K562 (cell line): ENCODE data around the gene PPM1F. TPM values are rescaled to one million over a fixed set of nuclear protein-coding genes. Genes with fewer than 3 reads are reported as not detected.
A peak's percentile ranks its signal among the peaks of the same experiment; 100 is the strongest.

Experiments
- TEAD1 ChIP-seq, 2 experiments: fragments of 450-650 bp in 1 of 2; sonication (generic) in 1 of 2; formaldehyde crosslinking; IDR thresholded peaks; 2 replicates each; pipeline versions ENCODE4 v1.4.0 to v1.8.0; 2020 to 2022; ENCODE audit warnings: mild to moderate bottlenecking in 2 of 2, missing genetic modification reagents in 1 of 2
- polyA plus RNA-seq, 8 experiments: library from polyadenylated mRNA; depleted of rRNA in 4 of 8; stranded (reverse) in 5 of 8; unstranded in 3 of 8; fragments of >200 nt; fragmentation: Nextera tagmentation in 2 of 8; fragmentation: Illumina TruSeq in 1 of 8; extraction: Ambion mirVana in 2 of 8; extraction: Trizol in 1 of 8; gene quantifications; 2 replicates each; pipeline versions ENCODE4 v1.2.1 to v1.2.3, GENCODE V29; 2011 to 2014; ENCODE audit warnings: inconsistent platforms in 1 of 8, missing spikeins in 1 of 8
- total RNA-seq, 7 experiments: library from RNA; depleted of rRNA in 6 of 7; stranded (reverse); fragments of >200 nt in 6 of 7; fragmentation: Illumina TruSeq in 2 of 7; extraction: Trizol in 2 of 7; gene quantifications; 2 replicates each; pipeline versions ENCODE4 v1.2.1 to v1.2.3, GENCODE V29; 2011 to 2021; ENCODE audit warnings: low replicate concordance in 1 of 7
- TF ChIP-seq, protein P1 (sequence below), 2 experiments: fragments of 450-650 bp; IDR thresholded peaks; 2 replicates each; pipeline ENCODE4 v1.6.1; 2016; ENCODE audit warnings: mild to moderate bottlenecking in 2 of 2, borderline replicate concordance in 1 of 2, low read depth in 1 of 2, moderate library complexity in 1 of 2

Gene PPM1F
- total and polyA plus RNA-seq, 9 of the 15 experiments (the other 6 are each of a cell fraction or from before 2014, with no cell fraction given) = 2.1 to 159 (median 64.0) TPM

DNA sequence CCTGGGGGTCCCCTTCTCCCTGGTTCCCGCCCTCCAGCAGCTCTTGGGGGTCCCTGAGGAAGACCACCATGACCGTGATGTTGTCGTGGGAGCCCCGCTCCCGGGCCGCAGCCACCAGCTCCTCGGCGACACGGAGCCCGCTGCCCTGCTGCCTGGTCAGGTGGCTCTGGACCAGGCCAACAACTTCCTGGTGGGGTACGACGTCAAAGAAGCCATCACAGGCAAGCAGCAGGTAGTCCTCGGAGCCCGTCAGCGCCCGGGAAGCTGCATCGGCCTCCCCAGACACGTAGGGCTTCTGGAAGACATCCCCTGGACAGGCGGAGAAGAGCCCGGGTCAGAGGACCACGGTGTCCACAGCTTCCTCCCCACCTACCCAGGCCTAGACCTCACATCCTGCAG is 29.5 kb downstream of the PPM1F start (continued):
- TF ChIP-seq TEAD1 (CRISPR knock-in tag; IDR thresholded peaks at IDR 0.05) = 0 out of 4 replicates have a peak, but pooled peaks of 1 of the 2 experiments have one; percentile 26
- TF ChIP-seq, protein P1, sequence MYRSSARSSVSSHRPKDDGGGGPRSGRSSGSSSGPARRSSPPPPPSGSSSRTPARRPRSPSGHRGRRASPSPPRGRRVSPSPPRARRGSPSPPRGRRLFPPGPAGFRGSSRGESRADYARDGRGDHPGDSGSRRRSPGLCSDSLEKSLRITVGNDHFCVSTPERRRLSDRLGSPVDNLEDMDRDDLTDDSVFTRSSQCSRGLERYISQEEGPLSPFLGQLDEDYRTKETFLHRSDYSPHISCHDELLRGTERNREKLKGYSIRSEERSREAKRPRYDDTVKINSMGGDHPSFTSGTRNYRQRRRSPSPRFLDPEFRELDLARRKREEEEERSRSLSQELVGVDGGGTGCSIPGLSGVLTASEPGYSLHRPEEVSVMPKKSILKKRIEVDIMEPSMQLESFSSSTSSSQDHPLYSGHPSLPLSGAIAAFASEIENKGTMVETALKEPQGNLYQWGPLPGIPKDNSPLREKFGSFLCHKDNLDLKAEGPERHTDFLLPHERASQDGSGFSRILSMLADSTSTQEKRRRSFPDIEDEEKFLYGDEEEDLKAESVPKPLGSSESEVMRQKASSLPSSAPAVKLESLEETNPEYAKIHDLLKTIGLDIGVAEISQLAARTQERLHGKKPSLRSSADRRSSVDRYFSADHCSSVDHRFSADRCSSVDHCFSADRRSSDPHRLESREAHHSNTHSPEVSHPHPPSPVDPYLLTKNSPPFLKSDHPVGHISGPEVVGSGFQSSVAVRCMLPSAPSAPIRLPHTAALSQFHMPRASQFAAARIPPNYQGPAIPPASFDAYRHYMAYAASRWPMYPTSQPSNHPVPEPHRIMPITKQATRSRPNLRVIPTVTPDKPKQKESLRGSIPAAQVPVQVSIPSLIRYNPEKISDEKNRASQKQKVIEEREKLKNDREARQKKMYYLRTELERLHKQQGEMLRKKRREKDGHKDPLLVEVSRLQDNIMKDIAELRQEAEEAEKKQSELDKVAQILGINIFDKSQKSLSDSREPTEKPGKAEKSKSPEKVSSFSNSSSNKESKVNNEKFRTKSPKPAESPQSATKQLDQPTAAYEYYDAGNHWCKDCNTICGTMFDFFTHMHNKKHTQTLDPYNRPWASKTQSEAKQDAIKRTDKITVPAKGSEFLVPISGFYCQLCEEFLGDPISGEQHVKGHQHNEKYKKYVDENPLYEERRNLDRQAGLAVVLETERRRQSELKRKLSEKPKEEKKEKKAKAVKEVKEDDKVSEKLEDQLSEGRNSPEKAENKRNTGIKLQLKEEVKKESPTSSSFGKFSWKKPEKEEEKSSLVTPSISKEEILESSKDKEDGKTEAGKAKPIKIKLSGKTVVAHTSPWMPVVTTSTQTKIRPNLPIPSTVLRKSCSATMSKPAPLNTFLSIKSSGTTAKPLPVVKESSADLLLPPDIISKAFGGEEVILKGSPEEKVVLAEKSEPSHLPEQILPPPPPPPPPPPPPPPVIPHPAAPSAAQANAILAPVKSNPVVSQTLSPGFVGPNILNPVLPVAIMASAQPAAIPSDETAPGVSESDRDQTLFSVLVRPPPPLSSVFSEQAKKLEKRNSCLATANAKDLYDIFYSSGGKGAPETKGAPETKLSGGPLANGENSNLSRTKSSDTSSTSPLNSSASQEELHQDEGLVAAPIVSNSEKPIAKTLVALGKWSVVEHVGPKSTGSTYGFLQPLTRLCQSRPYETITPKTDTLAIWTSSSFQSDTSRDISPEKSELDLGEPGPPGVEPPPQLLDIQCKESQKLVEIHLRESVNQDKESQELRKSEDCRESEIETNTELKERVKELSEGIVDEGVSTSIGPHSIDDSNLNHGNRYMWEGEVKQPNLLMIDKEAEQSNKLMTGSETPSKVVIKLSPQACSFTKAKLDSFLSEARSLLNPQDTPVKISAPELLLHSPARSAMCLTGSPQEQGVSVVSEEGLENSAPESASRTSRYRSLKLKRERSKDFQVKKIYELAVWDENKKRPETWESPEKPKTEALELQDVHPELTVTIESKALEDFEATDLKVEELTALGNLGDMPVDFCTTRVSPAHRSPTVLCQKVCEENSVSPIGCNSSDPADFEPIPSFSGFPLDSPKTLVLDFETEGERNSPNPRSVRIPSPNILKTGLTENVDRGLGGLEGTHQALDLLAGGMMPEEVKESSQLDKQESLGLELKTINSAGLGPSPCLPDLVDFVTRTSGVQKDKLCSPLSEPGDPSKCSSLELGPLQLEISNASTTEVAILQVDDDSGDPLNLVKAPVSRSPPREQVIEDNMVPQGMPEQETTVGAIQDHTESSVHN (IDR thresholded peaks at IDR 0.05; ENCODE audit: borderline replicate concordance in 1 of 2, low read depth in 1 of 2) = no peak
